Mucosa of descending colon (tissue), 3 donors: Measurements from ENCODE around the gene SLAMF6. TPM values are rescaled to one million over a fixed set of nuclear protein-coding genes. Genes with fewer than 3 reads are reported as not detected.

Source experiments
- ATAC-seq: fragments of 200-7000 bp; cut with Tn5 transposase; one replicate; pipeline ENCODE4 v1.9.1; 2020; ENCODE audit warnings: mild to moderate bottlenecking, moderate library complexity
- DNase-seq, 3 donors: peaks; one replicate each; pipeline ENCODE4 v3.0.0-alpha.2; 2020
- H3K36me3 ChIP-seq: fragments of 200-600 bp; one replicate; pipeline ENCODE4 v1.8.0; 2021; ENCODE audit warnings: low read depth, mild to moderate bottlenecking
- H3K4me1 ChIP-seq: fragments of 200-600 bp; one replicate; pipeline ENCODE4 v1.8.0; 2021; ENCODE audit warnings: low read depth, mild to moderate bottlenecking
- H3K4me3 ChIP-seq: fragments of 200-600 bp; one replicate; pipeline ENCODE4 v1.8.0; 2021; ENCODE audit warnings: mild to moderate bottlenecking
- H3K9me3 ChIP-seq: fragments of 200-600 bp; one replicate; pipeline ENCODE4 v1.8.0; 2021; ENCODE audit warnings: mild to moderate bottlenecking
- intact Hi-C, 2 donors: fragments of 100-400 bp; cut with DNase I in 1 of 2; cut with micrococcal nuclease in 1 of 2; formaldehyde crosslinking; loops; one replicate each; pipeline versions ENCODE4 v1.11.0 to v1.11.1; 2022; cut with DNase I, micrococcal nuclease
- total RNA-seq, 3 donors: library from RNA; stranded (reverse); fragmentation: NEBNext Ultra II Directional in 2 of 3; extraction: Animal tissue kit (Norgen Biotek cat#: 25700) in 2 of 3; gene quantifications; one replicate each; pipeline versions ENCODE4 v1.2.1 to v1.2.4, GENCODE V29; 2021 to 2023
- TF ChIP-seq, protein P1 (sequence below): fragments of 200-600 bp; IDR thresholded peaks from one replicate; pipeline ENCODE4 v1.8.0; 2022; ENCODE audit warnings: antibody characterized with exemption, mild to moderate bottlenecking
- donor health status: DM: no; HTN: no; CAD: no; lungs with moderate emphysema.
- donor health status: DM: no; HTN: no; CAD: no.
- donor health status: DM: no; HTN: yes; CAD: no.

Gene SLAMF6
- total RNA-seq, 3 donors from 2014 or later: 1.2 to 2.6 (median 2.4) TPM

GRCh38 chr1:160460214-160460642 is 62.8 kb downstream of the SLAMF6 start:
- Histone ChIP-seq H3K4me1 (no peaks in the 10 kb centered on the region), H3K4me3 (no peak overlapping the region), H3K9me3 (no peaks in the 10 kb centered on the region), H3K36me3 (no peaks in the 10 kb centered on the region)
- TF ChIP-seq, protein P1, sequence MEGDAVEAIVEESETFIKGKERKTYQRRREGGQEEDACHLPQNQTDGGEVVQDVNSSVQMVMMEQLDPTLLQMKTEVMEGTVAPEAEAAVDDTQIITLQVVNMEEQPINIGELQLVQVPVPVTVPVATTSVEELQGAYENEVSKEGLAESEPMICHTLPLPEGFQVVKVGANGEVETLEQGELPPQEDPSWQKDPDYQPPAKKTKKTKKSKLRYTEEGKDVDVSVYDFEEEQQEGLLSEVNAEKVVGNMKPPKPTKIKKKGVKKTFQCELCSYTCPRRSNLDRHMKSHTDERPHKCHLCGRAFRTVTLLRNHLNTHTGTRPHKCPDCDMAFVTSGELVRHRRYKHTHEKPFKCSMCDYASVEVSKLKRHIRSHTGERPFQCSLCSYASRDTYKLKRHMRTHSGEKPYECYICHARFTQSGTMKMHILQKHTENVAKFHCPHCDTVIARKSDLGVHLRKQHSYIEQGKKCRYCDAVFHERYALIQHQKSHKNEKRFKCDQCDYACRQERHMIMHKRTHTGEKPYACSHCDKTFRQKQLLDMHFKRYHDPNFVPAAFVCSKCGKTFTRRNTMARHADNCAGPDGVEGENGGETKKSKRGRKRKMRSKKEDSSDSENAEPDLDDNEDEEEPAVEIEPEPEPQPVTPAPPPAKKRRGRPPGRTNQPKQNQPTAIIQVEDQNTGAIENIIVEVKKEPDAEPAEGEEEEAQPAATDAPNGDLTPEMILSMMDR: no peak
- ATAC-seq (no peak), DNase-seq (no peak)
- intact Hi-C loops: no loop called here

DNA sequence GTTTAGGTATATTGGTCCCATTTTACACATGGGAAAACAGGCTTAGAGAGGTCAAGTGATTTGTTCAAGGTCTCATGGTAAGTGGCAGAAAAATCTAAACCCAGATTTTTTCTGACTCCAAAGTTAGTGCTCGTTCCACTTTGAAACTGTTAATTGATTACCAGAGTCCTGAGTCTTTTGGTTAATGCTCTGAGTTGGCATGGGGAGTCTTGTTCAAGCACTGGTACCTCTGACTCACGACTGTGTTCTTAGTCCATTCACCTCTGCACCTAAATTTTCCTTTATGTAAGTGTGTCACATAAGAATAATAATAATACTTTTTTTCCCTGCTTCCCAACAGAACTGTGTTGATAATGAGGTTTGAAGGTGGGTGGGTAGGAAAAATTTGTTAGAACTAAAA is 63.4 kb downstream of the SLAMF6 start:
- TF ChIP-seq, protein P1: no peak
- Histone ChIP-seq H3K9me3 (no peaks in the 10 kb centered on the region), H3K36me3 (no peaks in the 10 kb centered on the region), H3K4me3 (no peak overlapping the region), H3K4me1 (no peaks in the 10 kb centered on the region)
- intact Hi-C loops: no loop called here
- no peak for DNase-seq
- ATAC-seq: no peak

DNA sequence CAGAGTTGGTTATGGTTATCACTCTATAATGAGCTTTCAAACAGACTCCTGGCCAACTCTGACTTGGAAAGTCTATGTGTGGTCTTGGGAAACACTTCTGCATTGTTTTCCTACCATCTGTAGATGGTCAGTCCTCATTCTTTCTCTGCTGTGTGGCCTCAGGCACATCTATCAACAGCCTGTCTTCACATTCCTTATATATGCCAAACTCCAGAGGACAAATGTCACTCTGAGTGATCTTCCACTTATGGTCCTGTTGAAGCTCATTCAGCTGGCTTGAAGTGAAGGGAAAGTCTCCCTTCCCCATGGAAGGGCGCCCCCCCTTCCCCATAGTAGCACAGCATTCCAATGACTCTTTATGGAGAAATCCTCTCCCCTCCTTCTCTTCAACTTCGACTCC is 64.0 kb downstream of the SLAMF6 start:
- Histone ChIP-seq H3K9me3 (no peaks in the 10 kb centered on the region), H3K4me3 (no peak overlapping the region), H3K4me1 (no peaks in the 10 kb centered on the region), H3K36me3 (no peaks in the 10 kb centered on the region)
- intact Hi-C loops: no loop called here
- DNase-seq (no peak), ATAC-seq (no peak)
- TF ChIP-seq, protein P1: no peak

DNA sequence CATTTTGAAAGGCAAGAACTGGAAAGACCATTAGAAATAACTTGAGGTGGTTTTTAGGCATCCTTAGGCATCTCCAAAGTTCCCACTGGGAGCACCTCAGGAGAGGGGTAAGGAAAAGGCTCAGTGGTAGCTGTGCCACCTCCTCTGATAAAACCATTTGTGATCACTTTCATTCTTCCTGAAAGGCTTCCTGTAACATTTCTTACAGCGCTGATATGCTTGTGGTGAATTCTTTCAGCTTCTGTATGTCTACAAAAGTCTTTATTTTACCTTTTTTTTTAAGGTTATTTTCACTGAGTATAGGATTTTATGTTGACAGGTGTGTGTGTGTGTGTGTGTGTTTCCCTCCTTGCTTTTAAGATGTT is 67.9 kb downstream of the SLAMF6 start:
- ATAC-seq (no peak), DNase-seq (no peak)
- no peaks in the 10 kb centered on the region for H3K4me1 ChIP-seq
- intact Hi-C loops: no loop called here
- H3K36me3 ChIP-seq: no peaks in the 10 kb centered on the region
- no peaks in the 10 kb centered on the region for H3K9me3 ChIP-seq
- TF ChIP-seq, protein P1: no peak
- no peak overlapping the region for H3K4me3 ChIP-seq

DNA sequence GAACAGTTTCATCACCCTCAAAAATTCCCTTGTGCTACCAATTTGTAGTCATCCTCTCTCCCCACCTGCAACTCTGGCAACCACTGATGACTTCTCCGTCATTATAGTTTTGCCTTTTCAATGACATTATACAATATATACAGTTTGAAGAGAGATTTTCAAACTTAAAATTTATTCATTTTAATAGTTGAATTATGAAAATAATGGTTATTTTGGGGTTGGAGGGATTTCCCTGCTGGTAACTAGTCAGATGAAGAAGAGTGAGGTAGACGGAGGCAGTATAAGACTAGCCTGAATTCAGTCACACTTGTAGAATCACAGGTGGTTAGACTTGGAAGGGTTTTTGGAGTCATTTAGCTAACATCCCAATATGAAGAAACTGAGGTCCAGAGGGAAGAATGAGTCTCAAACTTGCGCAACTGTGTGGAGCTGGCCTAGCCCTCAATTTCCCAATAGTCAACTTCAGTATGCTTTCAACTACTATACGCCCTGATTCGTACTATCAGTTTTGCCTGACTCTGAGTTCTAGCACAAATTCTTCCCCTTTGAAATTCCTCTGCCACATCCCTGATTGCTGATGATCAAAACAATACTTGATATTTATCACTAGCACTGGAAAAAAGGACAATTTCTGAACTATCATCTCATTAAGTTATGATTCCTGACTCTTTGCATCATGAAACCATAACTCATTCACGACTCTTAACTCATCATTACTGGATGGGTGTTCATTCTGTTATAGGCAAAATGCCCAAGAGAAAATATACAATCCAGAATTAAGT is 68.5 kb downstream of the SLAMF6 start:
- no peaks in the 10 kb centered on the region for H3K4me1 ChIP-seq
- no peak overlapping the region for H3K4me3 ChIP-seq
- ATAC-seq (no peak), DNase-seq (no peak)
- no peaks in the 10 kb centered on the region for H3K9me3 ChIP-seq
- TF ChIP-seq, protein P1: no peak
- intact Hi-C loops: no loop called here
- H3K36me3 ChIP-seq: no peaks in the 10 kb centered on the region
